NCI-H510A treated with DMSO at 0.1 percent for 48 hours (cell line): ENCODE data around the gene LRRC25.
A peak's percentile ranks its signal among the peaks of the same experiment; 100 is the strongest.
"Not testable (repeated sequence)": the region's sequence is repeated elsewhere in the genome, so short reads cannot be mapped to it uniquely, and the experiment has no call there.

Experiments used
- DNase-seq: peaks from one replicate; lab custom pipeline; 2025; lab: John Stamatoyannopoulos, UW

Gene LRRC25

DNA sequence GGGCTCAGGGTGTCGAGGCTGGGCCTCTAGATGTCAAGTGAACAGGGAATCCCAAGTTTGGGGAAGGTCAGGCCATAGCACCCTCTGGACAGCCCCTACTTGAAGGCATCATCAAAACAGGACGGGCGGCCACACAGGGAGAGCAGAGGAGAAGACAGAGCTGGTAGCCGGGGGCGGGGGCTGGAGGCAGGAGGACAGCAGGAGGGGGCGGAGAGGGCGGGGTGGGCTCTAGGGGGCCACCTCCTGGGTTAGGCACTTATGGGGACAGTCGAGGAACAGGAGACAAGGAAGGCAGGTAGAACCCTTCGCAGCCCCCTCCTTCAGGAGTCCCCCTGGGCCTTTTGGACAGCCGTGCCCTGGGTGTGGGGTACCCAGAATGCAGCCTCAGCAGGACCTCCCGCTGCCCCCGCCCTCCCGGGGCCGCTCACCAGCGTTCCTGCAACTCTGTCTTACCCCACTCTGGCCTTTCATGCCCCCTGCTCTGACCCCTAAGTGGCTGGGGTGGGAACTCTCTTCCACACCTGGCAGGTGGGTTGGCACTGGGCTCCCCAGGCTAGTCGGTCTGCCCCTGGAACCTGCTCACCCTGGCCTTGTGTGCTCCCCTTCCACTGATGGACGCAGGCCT, 27.6 kb upstream of the LRRC25 start:
- DNase-seq = no peak

DNA sequence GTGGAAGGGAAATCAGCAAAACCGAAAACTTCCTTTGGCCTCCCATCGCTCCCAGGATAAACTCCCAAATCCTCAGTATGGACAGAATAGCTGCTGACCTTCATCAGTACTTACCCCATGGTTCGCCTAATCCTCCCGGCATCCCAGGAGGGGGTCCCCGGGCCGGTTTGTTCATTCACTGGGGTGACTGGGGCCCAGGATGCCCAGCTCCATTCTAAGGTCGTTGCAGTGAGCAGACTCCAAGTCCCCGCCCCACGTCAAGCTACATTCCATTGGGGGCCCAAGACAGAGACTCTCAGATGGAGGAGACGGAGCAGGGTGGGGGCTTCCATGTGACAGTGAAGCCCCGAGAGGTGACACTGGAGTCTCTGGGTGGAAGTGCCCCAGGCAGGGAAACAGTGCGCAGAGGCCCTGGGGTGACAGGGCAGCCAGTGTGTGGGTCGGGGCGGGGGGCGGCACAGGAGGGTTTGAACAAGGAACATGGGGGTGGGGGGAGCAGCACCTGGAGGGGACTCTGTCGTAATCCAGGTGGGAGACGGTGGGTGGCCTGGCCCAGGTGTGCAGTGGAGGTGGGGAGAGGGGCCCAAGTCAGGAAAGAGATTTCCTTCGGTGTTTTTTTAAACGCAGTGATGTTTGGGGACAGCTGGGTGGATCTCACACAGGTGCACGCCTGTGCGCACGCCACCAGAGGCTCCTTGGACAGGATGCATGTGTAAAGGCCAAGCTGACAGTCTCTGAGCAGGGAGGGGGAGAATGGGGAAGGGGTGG, 26.9 kb upstream of the LRRC25 start:
- DNase-seq = no peak

DNA sequence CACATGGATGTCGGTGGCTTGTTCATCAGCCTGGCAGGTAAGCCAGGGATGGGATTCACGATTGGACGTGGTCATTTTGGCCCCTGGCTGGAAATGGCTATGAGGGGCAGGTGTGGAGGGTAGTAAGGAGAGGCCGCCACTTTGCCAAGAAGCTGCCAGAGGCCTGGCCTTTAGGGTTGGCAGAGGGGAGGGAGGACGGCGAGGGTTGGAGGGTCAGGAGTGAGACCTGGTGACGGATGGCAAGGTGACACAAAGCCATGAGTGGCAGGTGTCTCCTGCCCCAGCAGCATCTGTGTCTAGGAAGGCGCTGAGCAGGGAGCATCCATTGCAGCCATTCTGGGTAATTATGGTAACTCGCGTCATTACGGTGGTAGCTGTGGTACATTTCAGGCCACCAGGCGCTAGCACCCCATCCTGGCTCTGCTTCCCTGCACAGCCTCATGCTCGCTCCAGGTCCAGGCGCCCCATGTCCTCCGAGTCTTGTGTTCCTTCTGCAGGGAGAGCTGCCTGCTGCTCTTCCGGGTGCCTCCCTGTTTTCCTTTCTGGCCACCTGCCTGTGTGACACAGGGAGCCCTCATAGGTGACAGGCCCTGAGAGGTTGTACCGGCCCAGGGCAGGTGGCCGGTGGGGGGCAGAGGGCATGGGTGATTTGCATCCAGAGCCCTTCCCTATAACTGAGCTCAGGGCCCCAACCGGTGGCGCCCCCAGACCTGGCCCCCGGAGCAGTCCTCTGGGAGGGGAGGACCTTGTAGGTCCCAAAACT, 26.0 kb upstream of the LRRC25 start:
- DNase-seq = no peak

DNA sequence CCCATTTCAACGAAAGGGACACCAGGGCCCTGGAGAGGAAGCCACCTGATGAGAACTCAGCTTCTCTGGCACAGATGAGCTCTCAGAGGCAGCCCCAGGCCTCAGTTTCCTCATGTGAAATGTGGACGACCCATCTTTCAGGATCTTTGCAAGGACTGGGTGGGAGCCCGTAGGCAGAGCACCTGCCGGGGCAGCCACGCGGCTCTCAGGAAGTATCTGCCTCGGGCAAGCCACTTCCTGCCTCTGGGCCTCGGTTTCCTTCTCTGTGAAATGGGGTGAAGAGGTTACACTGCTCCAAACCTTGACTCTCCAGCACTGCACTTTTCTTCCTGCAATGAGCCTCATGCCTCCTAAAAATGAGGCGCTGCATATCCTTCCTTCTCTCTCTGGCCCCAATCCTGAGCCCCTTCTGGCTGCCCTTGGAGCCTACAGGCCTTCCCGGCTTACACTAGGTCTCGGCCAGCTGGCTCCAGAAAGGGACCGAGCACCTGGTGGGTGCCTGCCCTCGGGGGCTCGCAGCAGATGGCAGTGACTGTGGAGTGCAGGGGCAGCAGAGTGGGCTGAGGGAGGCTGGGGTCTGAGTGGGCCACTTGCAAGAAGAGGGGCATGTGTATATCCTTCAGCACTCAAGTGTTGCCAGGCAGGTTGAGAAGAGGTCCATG, 25.2 kb upstream of the LRRC25 start:
- DNase-seq = no peak

DNA sequence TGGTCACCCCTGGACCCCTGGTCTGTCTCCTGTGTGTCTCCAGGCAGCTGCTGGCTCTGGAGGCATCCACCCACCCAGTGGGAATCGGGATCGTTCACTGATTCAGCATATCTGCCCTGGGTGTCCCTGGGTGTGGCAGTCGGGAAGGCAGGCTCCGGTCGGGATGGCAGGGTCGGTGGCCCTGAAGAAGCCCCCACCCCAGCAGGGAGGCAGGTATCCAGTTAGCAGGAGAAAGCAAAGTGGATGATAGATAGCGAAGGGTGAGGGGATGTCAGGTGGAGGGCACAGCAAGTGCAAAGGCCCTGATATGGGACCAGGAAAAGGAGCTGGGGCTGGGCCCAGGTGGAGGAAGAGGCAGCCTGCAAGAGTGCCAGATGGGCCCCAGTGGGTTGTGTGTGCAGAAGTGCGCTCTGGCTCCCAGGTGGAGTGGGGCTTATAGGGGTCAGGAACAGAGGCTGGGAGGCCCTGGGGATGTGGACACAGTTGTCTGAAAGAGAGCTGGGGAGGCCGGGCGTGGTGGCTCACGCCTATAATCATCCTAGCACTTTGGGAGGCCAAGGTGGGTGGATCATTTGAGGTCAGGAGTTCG, 24.0 kb upstream of the LRRC25 start:
- no peak for DNase-seq

DNA sequence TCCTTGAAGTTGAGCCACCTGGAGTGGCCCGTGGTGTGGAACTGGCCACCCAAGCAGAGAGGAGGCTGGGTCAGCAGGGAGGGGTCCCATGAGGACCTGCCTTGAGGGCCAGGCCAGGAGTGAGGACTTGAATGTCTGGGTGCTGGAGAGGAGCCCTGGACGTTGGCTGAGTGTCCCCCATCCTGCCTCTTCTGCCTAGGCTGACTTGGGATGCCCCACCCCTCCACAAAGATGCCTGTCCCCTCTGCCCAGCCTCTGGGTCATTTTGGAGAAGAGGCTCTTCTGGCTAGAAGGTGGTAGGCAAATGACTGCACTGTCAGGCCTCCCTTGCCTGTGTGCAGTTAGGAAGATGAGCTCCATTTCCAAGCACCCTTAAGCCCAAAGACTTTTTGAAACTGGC, 23.5 kb upstream of the LRRC25 start:
- no peak for DNase-seq

DNA sequence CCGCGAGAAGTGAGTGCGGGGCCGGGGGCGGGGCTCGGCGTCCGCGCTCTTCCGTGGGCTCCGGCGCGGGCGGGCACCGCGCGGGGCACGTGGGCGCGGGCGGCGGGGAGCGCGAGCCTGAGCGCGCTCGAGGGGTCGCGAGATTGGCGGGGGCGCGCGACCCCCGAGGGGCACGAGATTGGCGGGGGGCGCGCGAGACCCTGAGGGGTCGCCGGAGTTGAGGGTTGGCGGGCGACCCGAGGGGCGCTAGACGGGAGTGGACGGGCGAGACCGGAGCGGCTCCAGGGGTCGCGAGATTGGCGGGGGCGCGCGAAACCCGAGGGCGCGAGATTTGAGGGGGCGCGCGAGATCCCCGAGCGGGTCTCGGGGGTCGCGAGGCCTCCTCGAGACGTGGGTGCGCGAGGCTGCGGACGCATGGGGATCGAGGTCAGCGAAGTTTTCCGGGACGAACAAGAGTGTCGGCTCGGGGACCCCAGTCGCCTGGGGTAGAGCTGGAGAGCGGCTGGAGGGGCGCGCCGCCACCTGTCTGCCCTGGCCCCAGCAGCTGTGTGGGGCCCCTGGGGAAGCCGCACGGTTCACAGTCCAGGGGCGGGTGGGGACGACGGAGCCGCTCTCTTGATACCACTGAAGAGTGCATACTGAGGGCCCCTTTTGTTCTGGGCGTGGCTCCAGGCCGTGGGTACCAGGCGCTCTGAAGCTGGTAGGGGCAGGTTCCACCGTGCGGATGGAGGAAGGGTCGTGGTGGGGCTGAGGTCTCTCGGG, 22.5 kb upstream of the LRRC25 start:
- peak; percentile 21 for DNase-seq

DNA sequence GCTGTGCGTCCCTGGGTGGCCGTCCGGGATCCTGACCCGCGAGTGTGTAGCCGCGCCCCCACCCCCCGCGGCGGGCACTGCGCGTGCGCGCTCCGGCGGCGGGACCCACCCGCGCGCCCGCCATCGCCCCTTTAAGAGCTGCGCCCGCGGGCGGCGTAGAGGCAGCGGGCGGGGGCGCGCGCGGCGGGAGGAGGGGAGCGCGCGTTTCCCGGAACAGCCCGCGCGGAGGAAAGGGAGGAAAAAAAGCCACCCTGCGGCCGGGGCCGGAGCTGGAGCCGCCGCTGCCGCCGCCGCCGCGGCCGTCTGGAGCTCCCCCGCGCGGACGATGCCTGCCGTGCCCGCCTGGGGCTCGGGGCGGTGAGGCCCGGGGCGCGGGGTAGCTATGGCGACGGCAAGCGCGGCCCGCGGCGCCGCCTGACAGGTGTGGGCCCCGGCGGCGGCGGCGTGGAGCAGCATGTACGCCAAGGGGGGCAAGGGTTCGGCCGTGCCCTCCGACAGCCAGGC, 21.8 kb upstream of the LRRC25 start, which contains the start of gene SSBP4:
SSBP4 (plus strand) TSS at position 204 of the 504 bp plus-strand sequence; CDS start at position 455, 251 bp downstream.
- peak; percentile 49 for DNase-seq

DNA sequence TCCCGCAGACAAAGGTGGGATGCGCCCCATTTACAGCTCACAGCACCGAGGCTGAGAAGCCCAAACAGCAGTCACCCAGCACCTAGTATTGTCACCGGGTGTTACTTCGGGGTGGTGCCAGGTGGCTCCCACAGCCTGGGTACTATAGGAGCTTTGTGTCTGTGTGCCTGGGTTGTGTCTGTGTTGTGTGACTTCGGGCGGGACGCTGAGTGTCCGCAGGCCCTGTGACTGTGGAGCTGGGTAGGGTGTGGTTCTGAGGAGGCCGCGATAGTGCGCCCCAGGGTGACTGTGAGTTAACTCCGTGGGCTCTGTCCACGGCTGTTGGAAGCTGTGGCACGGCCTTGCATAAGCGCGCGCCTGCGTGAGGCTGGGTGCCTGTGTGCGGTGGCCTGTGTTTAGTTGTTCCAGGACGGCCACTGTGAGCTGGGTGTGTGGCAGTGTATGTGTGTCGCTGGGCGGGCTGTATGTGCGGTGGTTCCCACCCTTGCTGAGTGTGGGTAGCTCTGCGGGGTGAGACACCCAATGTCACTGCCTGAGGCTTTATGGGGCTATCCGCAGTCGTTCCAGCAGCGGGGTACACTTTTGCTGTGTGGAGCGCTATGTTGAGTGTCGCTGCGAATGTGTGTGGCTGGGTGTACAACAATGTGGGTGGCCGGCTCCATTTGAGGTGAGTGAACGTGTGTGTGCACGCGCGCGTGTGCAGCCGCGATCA, 21.2 kb upstream of the LRRC25 start:
- DNase-seq = no peak

DNA sequence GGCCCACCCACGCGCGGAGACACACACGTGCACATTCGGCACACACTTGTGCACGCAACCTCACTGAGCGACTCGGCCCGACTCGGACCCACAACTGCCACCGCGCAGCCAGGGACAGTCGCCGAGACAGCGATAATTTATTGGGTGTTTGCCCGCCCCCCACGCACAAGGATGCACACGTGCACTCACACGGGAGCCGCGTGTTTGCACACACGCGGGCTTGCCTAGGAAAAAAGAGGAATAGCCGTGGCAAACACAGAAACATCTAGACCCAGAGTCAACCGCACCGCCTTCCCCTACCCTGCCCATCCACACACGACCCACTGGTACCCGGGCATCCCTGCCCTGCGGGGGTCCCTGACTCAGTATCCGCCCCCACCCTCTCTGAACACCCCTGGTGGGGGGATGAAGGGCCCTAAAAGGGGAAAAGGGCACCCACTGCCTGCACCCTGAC, 20.6 kb upstream of the LRRC25 start:
- DNase-seq = no peak

DNA sequence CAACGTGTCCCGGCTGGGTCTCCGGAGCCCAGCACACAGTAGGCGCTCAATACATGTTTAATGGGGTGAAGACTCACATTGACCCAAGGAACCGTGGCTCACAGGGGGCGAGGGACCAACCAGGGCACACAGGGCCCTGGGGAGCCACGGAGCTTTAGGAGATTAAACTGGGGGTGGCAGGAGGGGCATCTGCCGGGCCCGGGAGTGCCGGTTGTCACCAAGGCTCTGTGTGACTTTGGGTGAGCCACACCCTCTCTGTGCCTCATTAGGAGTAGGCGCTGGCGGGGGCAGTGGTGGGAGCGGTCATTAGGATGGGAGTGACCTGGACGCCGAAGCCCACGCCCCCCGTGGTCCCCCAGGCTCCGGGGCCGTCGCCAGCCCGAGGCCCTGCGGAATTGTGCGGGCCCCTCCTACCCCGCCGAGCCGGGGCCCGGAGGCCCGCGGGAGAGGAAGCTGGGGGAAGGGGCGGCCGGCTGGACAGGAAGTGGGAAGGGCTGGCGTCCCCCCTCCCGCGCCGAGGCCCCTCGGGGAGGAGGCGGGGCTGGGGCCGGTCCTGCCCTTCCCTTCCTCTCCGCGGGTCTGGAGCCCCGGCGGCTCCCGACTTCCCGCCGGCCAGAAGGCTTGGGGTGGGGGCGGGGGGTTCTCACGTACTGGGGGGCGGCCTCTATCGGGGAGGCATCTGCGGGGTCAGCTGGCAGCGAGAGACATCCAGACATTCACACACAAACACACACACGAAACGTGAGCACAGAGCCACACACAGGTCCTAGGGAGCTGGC, 20.0 kb upstream of the LRRC25 start:
- DNase-seq = peak; percentile 74

DNA sequence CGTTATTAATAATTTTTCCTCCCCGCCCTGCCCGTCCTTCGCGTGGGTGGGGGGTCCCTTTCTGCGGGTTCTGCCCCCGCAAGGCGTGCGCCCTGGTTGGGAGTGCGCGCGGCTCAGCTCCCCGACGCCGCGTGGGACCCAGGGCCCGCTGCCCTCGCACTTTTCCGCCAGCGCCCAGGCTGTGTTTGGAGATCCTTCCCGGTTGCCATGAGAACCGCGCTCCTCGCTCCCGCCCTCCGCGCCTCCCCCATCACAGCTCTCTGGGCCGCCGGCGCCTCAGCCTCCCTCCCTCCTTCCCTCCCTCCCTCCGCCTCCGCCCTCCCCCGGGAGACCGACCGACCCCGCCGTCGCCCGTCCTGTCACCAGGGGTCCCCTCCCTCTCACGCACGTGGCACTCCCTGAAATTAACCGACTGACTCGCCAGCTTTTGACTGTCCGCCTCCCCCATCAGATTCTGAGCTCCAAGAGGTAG, 19.4 kb upstream of the LRRC25 start:
- peak; percentile 75 for DNase-seq

DNA sequence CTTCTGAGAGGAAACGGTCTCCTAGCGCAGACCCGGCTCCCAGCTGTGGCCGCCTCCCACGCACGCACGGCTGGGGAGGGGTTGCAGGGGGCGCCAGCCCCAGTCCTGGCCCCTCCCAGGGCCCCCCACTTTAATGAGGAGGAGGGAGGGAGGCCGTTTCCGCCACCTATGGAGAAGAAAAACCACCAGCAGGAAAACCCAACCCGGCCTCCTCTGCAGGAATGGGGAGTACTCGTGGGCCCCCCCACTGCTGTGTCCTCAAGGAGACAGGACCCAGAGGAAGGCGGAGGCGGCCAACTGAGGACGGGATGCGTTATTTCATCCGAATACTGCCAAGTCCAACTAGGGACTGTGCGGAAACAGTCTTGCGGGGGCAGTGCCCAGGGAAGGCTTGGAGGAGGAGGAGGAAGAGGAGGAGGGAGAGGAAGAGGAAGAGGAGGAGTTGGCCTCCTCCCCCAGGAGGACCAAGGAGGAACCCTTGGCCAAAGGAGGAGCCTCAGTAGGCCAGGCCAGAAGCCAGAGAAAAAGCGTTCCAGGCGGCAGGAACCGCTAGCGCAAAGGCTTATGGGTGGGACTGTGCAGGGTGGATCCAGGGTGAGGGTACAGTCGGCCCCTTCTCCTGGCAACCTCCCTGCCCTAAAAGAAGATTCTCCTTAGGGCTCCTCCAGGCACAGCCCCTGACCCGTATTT, 17.9 kb upstream of the LRRC25 start:
- no peak for DNase-seq

DNA sequence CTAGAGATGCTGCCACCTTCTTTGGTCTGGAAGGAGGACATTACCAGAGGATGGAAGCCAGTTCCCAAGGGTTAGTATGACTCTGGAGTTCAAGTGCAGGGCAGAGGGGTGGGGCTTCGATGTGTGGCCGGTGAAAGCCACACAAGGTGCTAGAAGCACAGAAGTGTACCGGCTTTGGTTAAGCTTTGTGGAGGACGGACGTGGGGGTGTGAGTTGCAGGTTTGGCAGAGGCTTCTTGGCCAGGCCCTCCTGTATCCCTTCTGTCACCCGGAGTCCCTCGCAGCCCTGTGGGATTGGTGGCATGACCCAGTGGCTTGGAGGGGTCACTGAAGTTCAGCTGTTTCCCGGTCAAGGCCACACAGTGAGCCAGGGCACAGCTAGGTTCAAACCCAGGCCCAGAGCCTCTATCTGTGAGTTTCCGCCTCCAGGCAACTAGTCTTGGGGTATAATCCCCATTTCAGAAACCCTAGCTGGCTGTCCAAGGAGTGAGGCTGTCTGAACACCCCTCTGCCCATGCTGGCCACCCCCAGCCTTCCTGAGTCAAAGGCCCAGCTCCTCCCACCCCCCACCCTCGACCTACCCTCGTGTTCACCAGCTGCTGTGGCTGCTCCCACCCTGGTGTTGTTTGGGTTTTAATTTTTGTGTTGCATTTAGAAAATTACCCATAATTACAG, 17.2 kb upstream of the LRRC25 start:
- DNase-seq = no peak

DNA sequence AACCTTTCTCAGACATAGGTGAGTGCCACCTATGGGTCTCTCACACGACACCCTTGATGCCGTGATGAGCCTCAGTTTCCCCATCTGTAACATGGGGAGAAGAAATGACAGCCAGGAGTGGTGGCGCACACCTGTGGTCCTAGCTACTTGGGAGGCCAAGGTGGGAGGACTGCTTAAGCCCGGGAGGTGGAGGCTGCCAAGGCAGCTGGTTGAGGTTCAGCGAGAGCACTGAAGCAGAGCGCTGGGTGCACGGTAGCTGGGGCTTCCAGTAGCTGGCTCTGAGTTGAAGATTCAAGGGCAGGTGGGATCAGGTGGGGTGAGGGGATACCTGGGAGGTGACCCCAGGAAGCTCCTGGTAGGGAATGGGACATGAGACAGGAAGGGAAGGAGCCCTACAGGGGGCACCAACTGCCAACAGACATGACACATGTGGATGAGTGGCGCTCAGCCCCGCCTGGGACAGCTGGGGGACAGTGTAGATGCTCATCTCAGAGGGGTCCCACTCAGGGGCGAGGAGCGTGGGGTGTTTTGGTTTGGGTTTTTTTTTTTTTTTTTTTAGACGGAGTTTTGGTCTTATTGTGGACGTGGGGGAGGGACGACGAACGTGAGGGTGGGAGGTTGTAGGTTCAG, 15.3 kb upstream of the LRRC25 start:
- no peak for DNase-seq

DNA sequence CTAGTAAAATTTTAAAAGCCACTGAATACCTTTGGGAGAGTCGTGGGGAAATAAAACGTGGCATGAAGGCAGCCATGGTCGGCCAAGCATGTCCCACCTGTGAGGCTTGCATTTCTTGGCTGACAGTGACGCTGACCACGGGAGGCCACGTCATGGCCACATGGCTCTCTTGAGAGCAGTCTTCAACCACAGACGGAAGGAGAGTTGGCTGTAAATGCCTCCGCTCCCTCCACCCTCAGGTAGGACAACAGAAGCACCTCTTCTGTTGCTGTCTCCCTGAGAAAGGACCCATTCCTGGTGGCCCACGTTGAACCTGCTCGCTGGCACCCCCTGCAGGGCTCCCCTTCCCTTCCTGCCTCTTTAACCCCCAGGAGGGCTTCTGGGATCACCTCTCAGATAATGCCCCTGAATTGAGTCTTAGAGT, 10.6 kb upstream of the LRRC25 start:
- peak; percentile 46 for DNase-seq

DNA sequence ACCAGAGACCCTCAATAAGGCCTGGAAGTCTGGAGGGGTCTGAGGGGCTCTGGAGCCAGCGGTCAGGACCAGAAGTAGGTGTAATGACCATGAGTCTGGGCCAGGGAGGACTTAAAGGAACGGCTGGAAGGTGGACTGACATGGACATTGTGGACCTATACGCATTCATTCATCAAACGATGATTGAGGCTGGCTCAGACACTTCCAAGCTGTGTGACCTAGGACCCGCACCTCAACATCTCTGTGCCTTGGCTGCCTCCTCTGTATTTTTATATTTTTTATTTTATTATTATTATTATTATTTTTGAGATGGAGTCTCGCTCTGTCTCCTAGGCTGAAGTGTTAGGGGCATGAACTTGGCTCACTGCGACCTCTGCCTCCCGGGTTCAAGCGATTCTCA, 9.3 kb upstream of the LRRC25 start:
- DNase-seq = no peak

DNA sequence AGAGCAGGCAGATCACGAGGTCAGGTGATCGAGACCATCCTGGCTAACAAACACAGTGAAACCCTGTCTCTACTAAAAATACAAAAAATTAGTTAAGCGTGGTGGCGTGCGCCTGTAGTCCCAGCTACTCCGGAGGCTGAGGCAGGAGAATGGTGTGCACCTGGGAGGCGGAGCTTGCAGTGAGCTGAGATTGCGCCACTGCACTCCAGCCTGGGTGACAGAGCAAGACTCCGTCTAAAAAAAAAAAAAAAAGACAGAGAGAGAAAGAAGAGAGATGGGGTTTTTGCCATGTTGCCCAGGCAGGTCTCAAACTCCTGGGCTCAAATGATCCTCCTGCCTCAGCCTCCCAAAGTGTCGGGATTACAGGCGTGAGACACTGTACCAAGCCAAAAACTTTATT, 8.3 kb upstream of the LRRC25 start:
- not testable (repeated sequence) for DNase-seq
